Germinal center (tissue), 1 donor: Measurements from ENCODE around the gene MAP3K12.
"Not testable (repeated sequence)": the region's sequence is repeated elsewhere in the genome, so short reads cannot be mapped to it uniquely, and the experiment has no call there.

Experiments
- DNase-seq: peaks from one replicate; pipeline ENCODE4 v3.0.0; 2012; ENCODE audit warnings: mixed read lengths, low spot score

MAP3K12 gene, protein sequence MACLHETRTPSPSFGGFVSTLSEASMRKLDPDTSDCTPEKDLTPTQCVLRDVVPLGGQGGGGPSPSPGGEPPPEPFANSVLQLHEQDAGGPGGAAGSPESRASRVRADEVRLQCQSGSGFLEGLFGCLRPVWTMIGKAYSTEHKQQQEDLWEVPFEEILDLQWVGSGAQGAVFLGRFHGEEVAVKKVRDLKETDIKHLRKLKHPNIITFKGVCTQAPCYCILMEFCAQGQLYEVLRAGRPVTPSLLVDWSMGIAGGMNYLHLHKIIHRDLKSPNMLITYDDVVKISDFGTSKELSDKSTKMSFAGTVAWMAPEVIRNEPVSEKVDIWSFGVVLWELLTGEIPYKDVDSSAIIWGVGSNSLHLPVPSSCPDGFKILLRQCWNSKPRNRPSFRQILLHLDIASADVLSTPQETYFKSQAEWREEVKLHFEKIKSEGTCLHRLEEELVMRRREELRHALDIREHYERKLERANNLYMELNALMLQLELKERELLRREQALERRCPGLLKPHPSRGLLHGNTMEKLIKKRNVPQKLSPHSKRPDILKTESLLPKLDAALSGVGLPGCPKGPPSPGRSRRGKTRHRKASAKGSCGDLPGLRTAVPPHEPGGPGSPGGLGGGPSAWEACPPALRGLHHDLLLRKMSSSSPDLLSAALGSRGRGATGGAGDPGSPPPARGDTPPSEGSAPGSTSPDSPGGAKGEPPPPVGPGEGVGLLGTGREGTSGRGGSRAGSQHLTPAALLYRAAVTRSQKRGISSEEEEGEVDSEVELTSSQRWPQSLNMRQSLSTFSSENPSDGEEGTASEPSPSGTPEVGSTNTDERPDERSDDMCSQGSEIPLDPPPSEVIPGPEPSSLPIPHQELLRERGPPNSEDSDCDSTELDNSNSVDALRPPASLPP

DNA sequence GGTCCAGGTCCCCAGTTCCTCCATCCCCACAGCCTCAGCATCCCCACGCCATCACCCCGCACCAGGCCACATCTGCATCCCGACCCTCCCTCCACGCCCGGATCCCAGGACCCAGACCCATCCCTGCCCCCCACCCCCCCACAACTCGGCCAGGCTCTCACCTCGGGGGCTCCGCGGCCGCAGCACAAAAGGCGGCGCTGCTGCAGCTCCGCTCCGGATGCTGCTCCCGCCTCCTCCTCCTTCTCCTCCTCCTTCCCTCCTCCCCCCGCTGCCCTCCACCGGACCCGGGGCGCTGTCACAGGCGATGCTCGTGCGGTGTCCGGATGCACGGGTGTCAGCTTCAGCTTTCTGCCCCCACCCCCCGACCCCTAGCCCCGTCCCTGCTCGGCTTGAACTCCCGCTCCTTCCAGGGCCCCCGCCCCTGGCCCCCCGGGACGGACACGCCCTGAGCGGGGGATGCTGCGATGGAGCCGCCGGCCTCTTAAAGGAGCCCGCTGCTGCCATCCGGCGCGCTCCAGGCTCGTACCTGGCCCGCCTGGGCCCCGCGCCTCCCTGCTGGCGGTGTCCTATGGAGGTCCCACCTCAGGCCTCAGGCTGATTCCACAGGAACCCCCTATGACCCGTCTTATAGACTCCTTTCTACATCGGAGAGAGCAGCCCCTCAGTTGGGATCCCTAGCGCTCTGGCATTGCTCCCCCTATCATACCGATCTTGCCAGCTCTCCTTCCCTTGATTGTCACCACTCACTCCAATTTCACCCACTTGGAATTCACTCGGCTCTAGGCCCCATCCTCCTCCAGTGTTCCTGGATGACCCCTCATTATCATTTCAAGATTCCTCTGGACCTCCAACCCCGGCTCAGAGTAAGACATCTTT, at the start of gene MAP3K12:
Gene MAP3K12, minus strand, starts transcription at position 193 of the 876 bp plus-strand sequence. CDS start 12,067 bp downstream, outside the sequence.
- peak; percentile 48 for DNase-seq

DNA sequence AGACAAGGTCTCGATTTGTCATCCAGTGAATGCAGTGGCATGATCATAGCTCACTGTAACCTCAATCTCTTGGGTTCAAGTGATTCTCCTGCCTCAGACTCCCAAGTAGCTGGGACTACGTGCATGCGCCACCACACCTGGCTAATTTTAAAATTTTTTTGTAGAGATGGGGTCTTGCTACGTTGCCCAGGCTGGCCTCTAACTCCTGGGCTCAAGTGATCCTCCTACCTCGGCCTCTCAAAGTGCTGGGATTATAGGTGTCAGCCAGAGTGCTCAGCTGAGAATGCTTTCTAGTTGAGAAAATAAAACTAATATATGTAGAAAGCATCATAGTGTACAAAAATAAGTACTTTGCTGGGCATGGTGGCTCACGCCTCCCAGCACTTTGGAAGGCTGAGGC, 49.1 kb upstream of the MAP3K12 start:
- DNase-seq = not testable (repeated sequence)

DNA sequence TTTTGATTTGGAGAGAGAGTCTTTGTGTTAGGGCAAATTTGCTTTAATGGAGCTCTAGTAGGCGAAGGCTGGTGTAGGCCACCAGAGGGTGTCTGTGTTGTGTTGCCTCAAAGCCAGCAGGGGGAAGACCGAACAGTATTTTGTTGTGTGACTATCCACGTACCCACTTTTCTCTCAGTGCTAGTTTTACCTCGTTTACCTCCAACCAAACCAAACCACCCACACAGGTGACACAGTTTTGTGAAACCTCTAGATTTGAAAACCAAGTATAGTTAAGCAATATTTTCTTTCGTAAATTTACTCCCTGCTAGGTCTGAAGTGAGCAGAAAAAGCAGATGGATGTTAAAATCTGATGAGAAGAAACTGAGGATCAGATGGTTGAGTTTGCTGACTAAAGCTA, 44.3 kb upstream of the MAP3K12 start:
- DNase-seq = peak; percentile 68

DNA sequence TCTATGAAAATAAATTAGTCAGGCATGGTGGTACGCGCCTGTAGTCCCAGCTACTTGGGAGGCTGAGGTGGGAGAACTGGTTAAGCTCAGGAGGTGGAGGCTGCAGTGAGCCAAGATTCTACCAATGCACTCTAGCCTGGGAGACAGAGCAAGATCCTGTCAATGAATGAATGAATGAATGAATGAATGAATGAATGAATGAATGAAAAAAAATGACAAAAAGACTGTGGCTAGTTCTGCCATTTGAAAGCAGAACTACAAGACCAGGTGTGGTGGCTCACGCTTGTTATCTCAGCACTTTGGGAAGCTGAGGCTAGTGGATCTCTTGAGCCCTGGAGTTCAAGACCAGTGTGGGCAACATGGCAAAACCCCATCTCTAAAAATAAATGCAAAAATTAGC, 40.3 kb upstream of the MAP3K12 start:
- DNase-seq = no peak

DNA sequence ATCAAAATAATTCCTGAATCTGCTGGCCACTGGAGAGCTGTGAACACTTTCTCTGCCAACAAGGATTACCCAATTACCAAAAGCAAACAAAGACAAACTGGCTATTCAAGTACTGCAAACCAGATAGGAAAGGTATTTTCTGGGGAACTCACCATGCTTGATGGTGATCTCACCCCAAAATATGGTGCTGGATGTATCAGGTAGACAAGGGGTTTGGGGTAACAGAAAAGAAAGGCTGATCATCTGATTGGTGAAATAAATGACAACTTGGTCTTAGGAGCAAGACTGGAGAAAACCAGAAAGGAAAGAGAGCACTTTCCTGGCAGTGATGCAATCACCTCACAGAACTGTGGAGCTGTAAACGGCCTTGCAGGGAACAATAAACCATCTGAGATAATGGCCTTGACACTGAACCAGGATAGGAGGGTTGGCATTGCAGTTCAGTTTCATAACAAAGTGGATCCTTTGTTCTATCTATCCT, 39.0 kb upstream of the MAP3K12 start:
- no peak for DNase-seq

DNA sequence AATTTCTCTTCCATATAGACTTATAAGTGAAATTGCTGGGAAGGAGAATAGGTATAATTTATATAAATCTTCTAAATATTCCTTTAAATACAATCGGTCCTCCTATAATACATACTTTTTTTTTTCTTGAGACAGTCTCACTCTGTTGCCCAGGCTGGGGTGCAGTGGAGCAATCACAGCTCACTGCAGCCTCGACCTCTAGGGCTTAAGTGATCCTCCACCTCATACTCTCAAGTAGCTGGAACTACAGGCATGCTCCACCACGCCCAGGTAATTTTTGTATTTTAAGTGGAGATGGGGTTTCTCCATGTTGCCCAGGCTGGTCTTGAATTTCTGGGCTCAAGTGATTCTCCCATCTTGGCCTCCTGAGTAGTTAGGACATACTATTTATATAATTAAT, 37.7 kb upstream of the MAP3K12 start:
- no peak for DNase-seq

DNA sequence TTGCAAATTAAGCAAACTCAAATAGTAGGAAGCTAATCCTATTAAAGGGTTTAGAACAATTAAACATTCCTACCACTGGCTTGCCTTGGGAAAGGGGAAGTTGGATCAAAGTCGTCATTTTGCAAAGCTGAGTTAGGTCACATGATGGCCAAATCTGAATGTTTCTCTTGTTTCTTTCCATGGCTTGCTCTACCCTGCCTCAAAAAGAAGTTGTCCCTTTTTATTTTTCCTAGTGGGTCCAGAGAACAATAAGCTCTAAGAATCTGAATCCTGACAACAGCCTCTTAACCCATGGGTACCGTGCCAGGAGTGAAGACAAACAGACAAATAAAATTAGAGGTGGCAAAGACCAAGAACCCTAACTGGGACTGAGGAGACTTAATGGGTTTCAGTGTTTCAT, 34.2 kb upstream of the MAP3K12 start:
- no peak for DNase-seq

DNA sequence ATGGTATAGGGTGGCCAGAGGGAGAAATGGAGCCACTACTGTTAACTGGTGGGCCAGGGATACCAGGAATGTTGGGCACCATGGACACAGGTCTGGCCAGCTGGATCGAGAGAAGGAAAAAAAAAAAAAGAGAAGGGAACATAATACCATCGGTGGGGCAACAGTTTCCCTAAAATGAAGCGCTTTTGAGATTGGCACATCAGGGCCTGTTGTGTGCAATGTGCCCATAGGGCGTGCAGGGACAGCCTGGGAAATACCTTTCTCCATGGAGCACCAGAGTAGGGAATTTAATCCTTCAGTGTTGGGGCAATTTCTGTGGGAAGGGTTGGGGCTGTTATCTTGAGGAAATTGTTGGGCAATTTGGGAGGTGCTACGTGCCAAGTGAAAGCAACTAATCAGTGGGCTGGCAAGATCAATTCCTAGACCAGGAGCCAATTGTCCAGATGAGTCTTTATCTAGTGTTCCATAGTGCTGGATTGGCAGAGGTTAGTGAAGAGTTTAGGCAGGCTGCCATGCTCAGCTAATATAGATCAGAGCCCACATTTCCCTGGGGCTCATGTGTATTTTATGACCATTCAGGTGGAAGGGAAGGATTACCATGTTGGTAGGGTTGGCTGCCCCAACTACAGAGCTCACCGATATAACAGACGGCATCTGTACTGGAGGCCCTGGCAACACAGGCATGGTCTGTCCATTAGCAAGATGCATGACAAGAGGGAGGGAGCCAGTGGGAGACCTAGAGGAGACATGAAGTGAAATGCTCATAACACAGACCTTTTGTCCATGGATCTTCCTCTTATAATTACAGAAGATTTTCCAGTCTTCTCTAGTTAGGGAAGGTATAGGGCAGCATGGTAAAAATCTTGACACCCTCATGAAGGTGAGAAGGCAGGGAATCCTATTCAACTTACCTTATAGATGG, 33.5 kb upstream of the MAP3K12 start:
- no peak for DNase-seq

DNA sequence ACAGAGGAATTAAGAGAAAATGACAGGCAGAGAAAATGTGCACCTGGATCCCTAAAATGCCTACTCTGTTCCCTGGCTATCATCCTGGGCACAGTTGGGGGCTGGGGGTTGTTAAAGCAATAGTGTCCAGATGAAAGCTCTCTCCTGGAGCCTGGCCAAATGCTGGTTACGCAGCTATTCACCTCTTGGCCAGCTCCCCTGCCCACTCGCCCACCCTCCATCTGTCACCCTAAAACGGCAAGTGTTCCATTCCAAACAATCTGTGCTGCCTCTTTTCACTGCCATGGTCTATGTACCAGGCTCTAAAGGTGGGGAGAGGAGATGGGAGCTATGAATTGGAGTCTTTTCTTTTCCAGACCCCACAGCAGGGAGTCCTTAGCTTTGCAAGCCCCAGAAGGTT, 32.8 kb upstream of the MAP3K12 start:
- DNase-seq = no peak

DNA sequence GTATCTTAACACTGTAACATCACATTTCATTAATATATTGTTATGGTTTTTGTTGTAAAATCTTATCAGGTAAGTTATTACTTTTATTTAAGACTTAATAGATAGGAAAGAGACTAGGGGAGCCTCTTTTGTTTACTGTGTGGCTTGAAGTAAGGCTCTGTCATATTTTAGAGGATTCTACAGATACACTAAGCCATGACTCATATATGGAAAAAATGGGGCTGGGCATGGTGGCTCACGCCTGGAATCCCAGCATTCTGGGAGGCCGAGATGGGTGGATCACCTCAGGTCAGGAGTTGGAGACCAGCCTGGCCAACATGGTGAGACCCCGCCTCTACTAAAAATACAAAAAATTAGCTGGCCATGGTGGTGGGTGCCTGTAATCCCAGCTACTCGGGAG, 31.7 kb upstream of the MAP3K12 start:
- DNase-seq = no peak

DNA sequence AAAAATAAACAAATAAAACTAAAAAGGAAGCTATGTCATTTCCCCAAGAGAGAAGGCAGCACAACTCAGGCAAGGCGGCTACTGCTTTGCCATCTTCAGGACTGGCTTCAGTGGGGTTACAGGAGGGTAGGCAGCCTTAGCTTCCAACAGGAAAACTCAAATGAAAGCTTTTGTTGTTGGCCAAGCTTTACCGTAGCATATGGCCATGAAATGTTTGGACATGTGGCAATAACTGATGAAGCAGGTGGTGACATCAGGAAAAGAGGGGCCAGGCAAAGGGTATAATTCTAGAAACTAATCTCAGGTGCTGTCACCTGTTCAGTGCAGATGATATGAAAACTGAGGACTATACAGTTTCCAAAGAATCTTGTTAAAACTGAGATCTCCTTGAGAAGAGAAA, 30.8 kb upstream of the MAP3K12 start:
- no peak for DNase-seq

DNA sequence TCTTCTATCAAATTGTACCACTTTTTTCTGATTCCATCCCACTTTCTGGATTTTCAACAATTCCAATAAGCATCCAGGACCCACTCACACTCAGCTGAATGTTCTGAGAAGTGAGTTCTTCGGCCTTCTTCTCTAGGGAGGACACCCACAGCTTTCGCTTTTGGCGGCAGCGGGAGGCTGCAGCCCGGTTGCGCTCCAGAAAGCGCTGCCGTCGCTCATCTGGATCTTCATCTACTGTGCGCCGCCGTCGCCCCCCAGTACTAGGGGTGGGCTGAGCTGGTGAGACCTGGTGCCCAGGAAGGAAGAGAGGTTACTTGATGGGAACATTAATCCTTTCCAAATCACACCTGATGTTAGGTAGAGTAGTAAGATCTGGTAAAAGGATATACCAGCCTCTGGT, 25.2 kb upstream of the MAP3K12 start:
- no peak for DNase-seq

DNA sequence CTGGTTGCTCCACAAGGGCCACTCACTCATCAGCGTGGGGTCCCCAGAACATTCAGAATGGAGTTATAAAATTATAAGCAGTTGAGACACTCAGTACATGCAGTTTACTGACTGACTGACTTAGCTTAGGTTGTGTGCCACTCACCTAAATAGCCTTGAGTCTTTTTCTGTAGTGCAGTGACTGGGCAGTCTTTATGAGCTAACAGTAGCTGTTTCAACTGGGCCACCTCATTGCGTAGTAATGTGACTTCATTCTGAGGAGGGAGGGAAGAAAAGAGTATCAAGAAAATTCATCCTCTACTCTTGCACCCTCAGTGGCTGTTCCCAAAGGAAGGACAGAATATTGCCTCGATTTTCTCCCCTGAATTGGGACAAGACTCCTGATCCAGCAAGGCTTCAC, 23.9 kb upstream of the MAP3K12 start:
- DNase-seq = no peak

DNA sequence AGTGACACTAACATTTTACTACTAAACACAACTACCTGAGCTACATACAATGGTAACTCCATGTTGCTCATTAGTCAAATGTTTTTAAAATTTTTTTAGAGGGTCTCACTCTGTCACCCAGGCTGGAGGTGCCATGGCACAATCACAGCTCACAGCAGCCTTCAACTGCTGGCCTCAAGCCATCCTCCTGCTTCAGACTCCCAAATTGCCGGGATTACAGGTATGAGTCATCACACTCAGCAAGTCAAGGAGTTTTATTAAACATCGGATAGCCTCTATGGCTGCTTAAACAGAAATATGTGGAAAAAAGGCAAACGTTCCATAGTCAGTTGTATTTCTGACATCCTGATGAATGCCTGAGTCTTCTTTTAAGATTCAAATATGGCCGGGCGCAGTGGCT, 19.1 kb upstream of the MAP3K12 start:
- no peak for DNase-seq

DNA sequence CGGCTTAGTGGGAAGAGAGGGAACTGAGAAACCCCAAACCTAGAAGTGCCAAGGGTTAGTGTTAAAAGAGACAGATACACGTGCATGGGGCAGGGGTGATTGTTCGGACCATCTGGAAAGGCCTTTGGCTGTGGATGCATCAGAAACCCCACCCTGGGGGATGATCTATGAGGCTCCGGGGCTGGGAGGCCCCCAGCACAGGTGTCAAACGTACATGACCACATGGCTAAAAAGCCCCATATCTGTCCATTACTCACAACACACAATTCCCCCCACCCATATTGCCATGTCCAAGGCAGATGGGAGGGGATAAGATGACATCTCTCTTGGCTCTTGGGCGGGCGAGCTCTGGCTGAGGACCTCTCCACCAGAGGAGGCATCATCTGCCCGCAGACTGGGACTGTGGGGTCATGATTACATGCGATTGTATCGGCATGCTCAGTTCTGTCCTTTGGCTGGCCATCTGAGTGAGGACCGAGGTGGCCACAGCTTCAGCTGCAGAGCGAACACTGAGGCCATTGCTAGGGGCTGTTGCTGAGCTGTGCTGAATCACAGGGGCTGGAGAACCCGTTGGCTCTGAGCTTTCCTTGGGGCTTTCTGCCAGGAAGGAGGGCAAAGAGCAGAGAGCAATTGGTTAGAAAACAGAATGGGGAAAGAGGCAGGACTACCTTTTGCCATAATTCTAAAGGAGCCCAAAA, 17.6 kb upstream of the MAP3K12 start:
- DNase-seq = no peak

DNA sequence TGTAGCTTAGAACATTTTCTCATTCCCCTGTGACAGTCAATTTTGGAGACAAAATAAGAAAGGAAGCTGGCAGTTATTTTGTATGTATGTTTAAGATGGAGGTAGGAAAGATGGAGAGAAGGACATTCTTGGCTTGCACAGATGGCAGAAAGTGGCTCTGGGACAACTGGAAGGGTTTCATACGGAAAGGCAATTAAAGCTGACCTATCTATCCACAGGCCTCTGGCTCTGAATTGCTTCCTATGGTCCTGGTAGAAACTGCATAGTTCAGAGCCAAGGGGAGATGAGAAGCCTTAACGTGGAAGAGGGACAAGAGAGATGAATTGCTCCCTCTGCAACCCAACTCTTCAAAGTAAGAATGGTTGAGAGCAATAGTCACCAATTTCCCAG, 16.0 kb upstream of the MAP3K12 start:
- no peak for DNase-seq

DNA sequence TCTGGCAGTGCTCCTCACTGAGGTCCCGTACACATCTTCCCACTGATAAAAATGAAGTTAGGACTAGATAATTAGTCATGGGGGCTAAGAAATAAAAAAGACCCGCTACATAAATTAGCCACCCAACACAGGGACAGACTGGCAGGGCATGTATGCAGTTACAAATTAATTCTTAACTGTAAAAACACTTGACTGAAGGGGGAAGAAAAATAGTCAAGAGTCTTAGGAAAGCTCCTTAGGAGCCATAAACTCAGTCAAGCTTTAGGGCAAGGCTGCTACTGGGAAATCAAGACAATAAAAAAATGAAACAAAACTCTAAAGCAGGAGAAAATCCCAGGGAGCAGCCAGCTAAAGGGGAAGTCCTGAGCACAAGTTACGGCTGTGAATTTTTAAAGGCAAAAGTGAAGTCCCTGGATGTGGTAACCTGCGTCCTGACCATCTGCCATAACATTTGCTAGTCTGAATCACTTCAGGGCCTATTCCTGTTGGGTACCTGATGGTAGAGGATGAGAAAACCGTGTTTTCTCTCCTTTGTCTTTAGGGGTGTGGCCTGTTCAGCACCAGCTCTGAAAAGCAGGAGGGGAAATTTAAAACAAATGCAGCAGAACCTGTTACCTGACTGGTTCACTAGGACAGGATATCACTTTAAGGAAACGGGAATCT, 15.5 kb upstream of the MAP3K12 start:
- no peak for DNase-seq

DNA sequence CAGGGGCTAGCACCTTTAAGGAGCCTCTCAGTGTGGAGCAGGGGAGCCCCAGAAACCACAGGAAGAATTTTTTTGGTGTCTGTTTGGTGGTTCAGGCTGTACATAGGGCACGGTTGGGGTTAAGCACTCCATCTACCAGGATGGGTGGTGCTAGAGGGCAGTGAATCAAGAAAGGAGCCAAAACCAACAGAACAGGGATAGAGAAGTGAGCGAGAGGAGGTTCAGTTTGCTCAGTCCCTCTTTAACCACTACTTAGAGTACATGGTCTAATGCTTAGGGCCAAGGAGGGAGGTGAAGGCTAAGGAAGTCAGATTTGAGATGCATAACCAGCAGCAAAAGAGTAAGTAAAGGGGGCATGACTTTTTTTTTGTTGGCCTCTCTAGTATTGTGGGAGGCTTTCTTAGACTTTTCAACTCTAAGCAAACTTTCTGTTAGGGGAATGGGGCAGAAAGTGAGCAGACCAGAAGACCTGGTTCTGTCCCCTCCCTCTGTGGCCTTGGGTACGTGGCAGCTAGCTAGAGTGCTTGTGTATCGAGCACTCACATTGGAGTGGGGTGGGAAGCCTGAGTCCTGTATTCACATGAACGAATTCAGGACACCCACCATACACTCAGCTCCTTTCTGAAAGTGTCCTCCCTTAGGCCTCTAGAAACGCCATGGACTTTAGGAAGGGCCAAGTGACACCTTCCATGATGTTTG, 14.6 kb upstream of the MAP3K12 start:
- DNase-seq = no peak

DNA sequence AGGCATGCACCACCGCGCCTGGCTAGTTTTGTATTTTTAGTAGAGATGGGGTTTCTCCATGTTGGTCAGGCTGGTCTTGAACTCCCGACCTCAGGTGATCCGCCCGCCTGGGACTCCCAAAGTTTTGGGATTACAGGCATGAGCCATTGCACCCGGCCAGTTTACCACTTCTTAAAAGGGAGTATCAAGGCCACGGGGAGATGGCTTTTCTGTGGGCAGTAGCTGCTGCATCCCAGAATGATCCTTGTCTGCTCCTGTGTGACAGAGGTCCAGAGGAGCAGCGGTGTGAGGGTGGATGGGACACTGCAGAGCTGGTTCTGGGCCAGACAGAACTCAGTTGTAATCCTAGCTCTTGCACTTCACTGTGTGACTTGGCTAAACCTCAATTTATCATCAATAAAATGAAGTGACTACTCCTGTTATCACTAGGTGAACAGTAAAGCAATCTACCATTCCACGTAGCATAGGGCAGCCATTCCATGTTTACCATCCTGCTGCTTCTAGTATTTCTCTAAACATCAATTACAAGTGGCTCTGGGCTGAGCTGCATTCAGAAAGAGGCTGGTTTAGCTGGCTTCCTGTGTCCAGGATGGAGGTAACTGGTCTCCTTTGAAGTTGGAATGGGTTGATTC, 11.0 kb upstream of the MAP3K12 start:
- DNase-seq = no peak
